GM19324 (cell line): Measurements from ENCODE around the gene BTD.
"Not testable (repeated sequence)": the region's sequence is repeated elsewhere in the genome, so short reads cannot be mapped to it uniquely, and the experiment has no call there.

Experiments
- ATAC-seq: cut with Tn5 transposase; IDR thresholded peaks from one replicate; pipeline ENCODE4 v1.9.1; 2021; ENCODE audit warnings: mild to moderate bottlenecking, moderate library complexity; ENCODE audit not compliant: unreplicated experiment, low FRiP score

The BTD gene

GRCh38 chr3:15602816-15603215, 1.3 kb downstream of the BTD start:
- ATAC-seq: not testable (repeated sequence)

- not testable (repeated sequence) for ATAC-seq
Measured at GRCh38 chr3:15604584-15604983, 3.0 kb downstream of the BTD start.

- no peak for ATAC-seq
Measured at GRCh38 chr3:15606434-15606891, 4.9 kb downstream of the BTD start.

- ATAC-seq: no peak
Measured at GRCh38 chr3:15610082-15610759, 8.7 kb downstream of the BTD start.

- ATAC-seq: no peak
Measured at GRCh38 chr3:15611018-15611417, 9.5 kb downstream of the BTD start.

- no peak for ATAC-seq
Measured at GRCh38 chr3:15612001-15612400, 10.5 kb downstream of the BTD start.

- ATAC-seq: no peak
Measured at GRCh38 chr3:15614958-15615357, 13.4 kb downstream of the BTD start.

GRCh38 chr3:15616053-15616452, 14.5 kb downstream of the BTD start:
- no peak for ATAC-seq

- not testable (repeated sequence) for ATAC-seq
Measured at GRCh38 chr3:15619659-15620464, 18.3 kb downstream of the BTD start.

- ATAC-seq: no peak
Measured at GRCh38 chr3:15623535-15624440, 22.2 kb downstream of the BTD start.

GRCh38 chr3:15628967-15629366, 27.4 kb downstream of the BTD start:
- no peak for ATAC-seq

- peak; percentile 90 for ATAC-seq
Measured at GRCh38 chr3:15629860-15630597, 28.5 kb downstream of the BTD start.

GRCh38 chr3:15630646-15631350, 29.3 kb downstream of the BTD start:
- peak; percentile 36 for ATAC-seq

GRCh38 chr3:15631426-15632211, 30.1 kb downstream of the BTD start:
- no peak for ATAC-seq

- no peak for ATAC-seq
Measured at GRCh38 chr3:15632212-15632580, 30.7 kb downstream of the BTD start.

- ATAC-seq: no peak
Measured at GRCh38 chr3:15633159-15633558, 31.6 kb downstream of the BTD start.

GRCh38 chr3:15633766-15634598, 32.4 kb downstream of the BTD start:
- no peak for ATAC-seq

GRCh38 chr3:15634671-15635070, 33.1 kb downstream of the BTD start:
- no peak for ATAC-seq
